K562 treated with DMSO at 1 percent for 24 hours (cell line): ENCODE data around the gene LMO4. TPM values are rescaled to one million over a fixed set of nuclear protein-coding genes. Genes with fewer than 3 reads are reported as not detected.

Experiments
- total RNA-seq: library from RNA; unstranded; fragments of 300-600 nt; gene quantifications from 2 replicates; pipeline ENCODE4 v1.2.3, GENCODE V29; 2022; ENCODE audit warnings: low read depth; ENCODE audit not compliant: insufficient read depth

Gene LMO4
- 56.9 and 70.4 TPM in 2 replicates for total RNA-seq

DNA sequence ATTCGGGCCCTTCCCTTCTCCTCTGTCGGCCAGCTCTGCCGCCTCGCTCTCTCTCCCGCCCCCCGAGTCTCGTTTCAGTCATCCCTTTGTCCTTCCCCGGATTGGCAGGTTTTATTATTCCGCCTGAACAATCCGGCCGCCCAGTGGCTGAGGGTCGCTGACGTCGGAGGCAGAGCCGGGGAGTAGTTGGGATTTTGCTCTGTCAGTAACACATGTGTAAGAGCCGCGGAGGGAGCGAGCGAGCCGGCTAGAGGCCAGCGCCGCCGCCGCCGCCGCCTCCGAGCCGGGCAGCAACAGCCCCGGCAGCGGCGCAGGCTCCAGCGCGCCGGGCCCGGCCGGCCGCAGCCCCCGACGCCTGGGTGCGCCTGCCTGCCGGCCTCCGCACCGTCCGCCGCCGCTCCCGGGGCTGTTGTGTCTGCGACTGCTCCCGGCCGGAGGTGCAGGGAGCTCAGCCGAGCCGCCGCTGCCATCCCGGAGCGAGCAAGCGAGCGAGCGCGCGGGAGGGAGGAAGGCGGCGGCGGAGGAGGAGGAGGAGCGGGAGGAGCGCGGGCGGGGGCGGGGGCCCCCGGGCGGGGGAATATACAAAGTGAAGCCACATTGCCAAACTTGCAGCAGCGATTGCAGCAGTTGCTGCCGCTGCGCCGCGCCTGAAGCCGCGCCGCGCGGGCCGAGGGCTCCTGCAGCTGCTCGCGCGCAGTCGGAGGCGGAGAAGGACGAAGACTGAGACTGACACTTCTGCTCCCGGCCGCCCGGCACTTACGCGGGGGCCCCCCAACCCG lies at the start of gene LMO4:
Gene LMO4 (plus strand): TSS at position 609 of the 779 bp plus-strand sequence. CDS start 3,136 bp downstream, outside the sequence.

